ENCODE results near the gene MYEOV.

Gene MYEOV

DNA sequence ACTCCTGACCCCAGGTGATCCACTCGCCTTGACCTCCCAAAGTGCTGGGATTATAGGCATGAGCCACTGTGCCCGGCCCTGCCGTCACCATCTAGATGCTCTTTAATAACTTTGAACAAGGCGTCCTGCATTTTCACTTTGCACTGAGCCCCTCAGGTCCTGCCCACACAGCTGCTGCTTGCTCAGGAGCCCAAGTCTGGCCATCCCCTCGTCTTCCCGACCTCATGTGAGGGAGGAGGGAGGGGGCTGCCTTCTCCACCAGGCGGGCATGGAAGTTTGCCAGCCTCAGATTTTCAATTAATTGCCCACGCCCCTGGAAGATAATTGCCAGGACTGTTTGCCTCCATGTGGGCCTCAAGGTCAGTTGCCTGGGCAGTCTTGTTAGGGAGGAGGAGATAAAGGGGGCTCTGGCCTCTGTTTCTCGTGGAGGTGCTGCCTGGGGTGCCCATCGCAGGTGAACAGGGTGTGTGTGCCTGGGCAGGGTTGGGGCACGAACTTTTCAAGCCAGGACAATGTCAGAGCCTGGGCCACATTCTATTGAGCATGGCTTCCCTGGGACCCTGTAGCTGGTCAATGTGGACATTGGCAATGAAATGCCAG, 27.9 kb upstream of the MYEOV start:
- no peak for DNase-seq (ENCODE audit: low read depth, low spot score)

- no peak for DNase-seq (ENCODE audit: low read depth, low spot score)
Observed at GRCh38 chr11:69267395-69267805, 26.6 kb upstream of the MYEOV start.

DNA sequence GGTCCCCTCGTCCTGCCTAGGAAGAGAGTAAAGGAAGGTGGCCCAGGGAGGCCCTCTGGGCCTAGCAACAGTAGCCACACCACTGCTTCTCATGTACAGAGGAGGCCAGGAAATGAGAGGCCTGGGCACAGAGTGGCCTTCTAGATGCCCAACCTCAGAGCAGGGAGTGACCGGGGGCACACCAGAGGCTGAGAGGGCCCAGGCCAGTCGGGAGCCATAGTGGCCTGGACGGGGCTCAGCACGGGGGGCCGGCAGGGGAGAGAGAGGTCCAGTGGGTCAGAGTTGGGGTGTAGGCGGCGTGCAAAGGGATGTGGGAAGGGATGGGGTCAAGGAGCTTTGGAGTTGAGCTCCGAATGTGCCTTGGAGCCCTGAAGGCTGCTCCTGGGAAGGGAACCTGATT, 25.0 kb upstream of the MYEOV start:
- no peak for DNase-seq (ENCODE audit: low read depth, low spot score)

DNA sequence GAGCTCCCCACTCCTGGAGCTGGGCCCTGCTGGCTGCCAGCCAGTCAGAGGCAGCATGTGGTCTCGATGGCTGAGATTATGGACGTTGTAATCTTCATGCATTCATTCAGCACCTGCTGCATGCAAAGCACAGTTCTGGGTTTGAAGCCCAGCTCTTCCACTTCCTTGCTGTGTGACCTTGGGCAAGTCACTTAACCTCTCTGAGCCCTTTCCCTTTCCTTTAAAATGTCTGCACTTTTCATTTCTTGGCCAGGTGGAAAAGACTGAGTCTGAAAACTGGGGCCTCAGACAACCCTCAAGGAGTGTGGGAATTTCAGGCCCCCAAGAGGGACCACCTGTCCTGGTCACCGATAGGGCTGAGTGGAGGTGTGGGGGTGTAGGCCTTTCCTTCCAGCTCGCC, 24.6 kb upstream of the MYEOV start:
- no peak for DNase-seq (ENCODE audit: low read depth, low spot score)

DNA sequence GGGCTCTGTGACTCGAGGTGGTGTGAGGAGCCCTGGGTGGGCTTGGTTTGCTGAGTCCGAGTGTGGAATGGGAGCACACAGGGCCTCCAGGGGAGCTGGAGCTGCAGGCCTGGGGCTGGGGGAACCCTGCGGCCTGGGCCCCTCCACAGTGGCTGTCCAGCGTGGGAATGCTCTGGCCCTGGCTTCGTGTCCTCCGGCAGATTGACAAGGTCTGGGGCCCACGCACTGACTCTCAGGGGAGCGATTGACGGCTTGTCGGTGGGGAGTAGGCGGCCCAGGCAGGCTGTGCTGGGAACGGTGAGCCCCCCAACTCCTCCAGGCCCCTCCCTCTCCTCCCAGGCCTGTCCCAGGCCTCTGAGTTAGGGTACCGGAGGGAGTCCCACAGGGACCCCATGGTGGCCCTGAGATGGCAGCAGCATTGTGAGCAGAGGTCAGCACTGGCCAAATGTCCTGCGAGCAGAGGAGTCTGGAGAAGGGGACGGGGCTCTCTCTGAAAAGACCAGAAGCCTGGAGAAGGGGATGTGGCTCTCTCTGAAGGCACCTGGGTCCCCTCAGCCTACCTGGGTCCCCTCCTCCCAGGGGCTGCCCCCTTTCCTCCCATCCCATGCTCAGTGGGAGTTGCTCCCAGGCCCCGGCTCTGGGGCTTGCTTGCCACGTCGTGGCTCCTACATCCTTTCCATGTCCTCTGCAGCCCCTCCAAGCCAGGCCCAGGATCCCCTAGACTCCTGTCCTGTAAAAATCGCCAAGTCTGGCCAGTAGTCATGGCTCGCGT, 23.8 kb upstream of the MYEOV start:
- no peak for DNase-seq (ENCODE audit: low read depth, low spot score)

- no peak for DNase-seq (ENCODE audit: low read depth, low spot score)
Observed at GRCh38 chr11:69270941-69271340, 23.0 kb upstream of the MYEOV start.

GRCh38 chr11:69272055-69272454, 21.9 kb upstream of the MYEOV start:
- no peak for DNase-seq (ENCODE audit: low read depth, low spot score)

- DNase-seq (ENCODE audit: low read depth, low spot score) = no peak
Observed at GRCh38 chr11:69272831-69273485, 21.0 kb upstream of the MYEOV start.

DNA sequence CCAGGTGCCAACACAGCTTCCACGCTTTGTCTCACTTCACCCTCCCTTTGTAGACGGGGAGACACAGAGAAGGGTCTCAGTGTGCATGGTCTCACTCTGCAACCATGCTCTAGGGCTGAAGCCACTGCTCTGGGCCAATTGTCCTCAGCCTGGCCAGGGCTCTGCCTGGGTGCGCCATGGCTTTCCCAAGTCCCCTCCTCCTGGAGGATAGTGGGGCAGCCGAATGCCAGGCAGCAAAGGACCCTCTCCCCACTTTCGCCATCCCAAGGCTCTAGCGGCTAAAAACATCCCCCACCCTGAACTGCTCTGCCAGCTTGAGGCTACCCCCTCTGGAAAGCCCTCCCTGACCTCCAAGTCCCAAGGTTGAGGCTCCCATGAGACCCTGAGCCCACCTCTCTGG, 20.4 kb upstream of the MYEOV start:
- DNase-seq (ENCODE audit: low read depth, low spot score) = no peak

GRCh38 chr11:69274531-69275016, 19.4 kb upstream of the MYEOV start:
- DNase-seq (ENCODE audit: low read depth, low spot score) = no peak

DNA sequence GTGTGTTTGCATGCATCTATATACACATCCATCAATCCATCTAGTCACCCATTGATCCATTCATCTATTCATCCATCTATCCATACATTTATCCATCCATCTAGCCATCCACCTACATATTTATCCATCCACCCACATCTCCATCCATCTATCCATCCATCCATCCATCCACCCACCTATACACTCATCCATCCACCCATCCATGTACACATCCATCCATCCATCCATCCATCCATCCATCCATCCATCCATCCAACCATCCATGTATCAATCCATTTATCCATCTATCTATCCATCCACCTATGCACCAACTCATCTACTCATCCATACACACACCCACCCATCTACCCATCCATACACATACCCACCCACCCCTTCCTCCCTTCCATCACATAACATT, 18.8 kb upstream of the MYEOV start:
- no peak for DNase-seq (ENCODE audit: low read depth, low spot score)

- DNase-seq (ENCODE audit: low read depth, low spot score) = no peak
Observed at GRCh38 chr11:69276165-69276564, 17.8 kb upstream of the MYEOV start.

GRCh38 chr11:69277074-69277809, 16.7 kb upstream of the MYEOV start:
- DNase-seq (ENCODE audit: low read depth, low spot score) = no peak

GRCh38 chr11:69278091-69278867, 15.7 kb upstream of the MYEOV start:
- no peak for DNase-seq (ENCODE audit: low read depth, low spot score)

GRCh38 chr11:69280451-69280850, 13.5 kb upstream of the MYEOV start:
- no peak for DNase-seq (ENCODE audit: low read depth, low spot score)

DNA sequence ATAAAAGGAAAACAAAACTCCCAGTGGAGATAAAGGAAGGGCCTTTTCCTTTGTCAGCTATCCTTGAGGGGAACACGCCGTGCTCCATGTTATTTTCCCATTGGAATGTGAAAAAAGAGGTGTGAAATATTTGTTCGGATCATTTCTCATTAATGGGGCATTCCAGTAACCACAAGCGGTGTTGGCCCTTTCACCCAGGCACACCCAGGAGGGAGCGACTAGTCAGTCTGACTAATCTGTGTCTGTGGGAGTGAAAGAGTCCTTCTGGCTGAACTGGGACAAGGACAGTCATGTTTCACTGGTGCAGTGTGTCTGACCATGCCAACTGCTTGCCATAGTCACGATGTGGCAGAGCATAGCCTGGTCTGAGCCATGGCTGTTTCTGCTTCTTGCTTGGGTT, 13.0 kb upstream of the MYEOV start:
- no peak for DNase-seq (ENCODE audit: low read depth, low spot score)

DNA sequence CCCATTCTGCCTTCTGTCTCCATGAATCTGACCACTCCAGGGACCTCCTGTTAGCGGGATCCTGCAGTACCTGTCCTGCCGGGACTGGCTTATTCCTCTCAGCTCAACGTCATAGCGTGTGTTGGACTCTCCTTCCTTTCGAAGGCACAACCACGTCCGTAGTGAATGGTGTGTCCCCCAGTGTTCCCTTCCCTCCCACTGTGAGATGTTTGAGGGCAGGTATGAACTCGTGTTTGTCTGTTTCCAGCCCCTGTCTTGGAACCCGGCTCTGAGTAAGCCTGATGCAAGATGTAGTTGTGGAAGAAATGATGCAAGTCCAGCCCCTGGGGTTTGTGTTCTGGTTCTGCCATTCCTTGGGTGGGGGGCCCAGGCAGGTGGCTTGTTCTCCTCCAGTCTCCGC, 10.5 kb upstream of the MYEOV start:
- DNase-seq (ENCODE audit: low read depth, low spot score) = no peak

DNA sequence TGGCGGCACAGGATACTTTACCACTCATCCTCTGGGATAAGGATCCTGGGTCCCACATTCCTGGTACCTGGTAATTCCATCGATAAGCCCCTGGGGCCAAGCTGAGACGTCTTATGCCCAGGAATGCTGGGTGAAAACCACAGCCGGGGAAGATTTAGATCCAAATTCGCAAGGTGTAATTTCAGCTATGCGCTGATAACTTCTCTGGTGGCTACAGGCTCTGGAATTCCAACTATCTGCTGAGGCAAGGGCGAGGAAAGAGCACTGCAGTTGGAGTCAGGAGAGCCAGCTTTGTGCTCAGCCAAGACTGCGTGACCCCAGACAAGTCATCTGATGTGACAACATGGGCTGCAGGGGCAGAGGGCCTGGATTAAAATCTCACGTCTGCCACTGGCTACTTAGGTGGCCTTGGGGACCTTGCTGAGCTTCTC, 9.9 kb upstream of the MYEOV start:
- DNase-seq (ENCODE audit: low read depth, low spot score) = peak; percentile 58

- DNase-seq (ENCODE audit: low read depth, low spot score) = no peak
Observed at GRCh38 chr11:69285091-69285490, 8.9 kb upstream of the MYEOV start.

- DNase-seq (ENCODE audit: low read depth, low spot score) = no peak
Observed at GRCh38 chr11:69285766-69286165, 8.2 kb upstream of the MYEOV start.

All from ELF-1 (cell line).